Measurements from ENCODE around the gene VTN. TPM values are rescaled to one million over a fixed set of nuclear protein-coding genes. Genes with fewer than 3 reads are reported as not detected.

VTN gene
- total RNA-seq, 1 experiment from 2014 or later, result not detected

- no peak for DNase-seq (ENCODE audit: low read depth)
Observed at GRCh38 chr17:28320215-28321061, 49.7 kb downstream of the VTN start.

DNA sequence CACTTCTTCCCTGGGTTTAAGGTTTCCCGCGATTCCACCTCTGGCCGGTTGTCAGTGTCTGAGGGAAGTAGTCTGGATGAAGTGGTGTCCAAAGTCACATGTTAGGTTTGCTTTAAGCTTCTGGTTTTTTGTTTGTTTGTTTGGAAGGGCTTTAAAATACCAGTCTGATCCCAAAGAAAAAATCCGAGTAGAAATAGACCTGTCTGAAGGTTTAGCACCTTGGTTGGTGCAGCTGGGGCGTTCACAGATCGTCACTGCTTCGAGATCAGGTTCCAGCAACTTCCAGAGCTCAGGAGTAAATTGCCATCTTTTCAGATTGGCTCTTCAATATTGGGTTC lies 50.5 kb downstream of the VTN start:
- DNase-seq (ENCODE audit: low read depth), result peak; percentile 25

GRCh38 chr17:28318759-28319597 lies 51.1 kb downstream of the VTN start, which contains the start of gene TMEM97:
TMEM97 (plus strand) TSS chr17:28319200; CDS start chr17:28319240, 40 bp downstream.
- peak; percentile 97 for DNase-seq (ENCODE audit: low read depth)

DNA sequence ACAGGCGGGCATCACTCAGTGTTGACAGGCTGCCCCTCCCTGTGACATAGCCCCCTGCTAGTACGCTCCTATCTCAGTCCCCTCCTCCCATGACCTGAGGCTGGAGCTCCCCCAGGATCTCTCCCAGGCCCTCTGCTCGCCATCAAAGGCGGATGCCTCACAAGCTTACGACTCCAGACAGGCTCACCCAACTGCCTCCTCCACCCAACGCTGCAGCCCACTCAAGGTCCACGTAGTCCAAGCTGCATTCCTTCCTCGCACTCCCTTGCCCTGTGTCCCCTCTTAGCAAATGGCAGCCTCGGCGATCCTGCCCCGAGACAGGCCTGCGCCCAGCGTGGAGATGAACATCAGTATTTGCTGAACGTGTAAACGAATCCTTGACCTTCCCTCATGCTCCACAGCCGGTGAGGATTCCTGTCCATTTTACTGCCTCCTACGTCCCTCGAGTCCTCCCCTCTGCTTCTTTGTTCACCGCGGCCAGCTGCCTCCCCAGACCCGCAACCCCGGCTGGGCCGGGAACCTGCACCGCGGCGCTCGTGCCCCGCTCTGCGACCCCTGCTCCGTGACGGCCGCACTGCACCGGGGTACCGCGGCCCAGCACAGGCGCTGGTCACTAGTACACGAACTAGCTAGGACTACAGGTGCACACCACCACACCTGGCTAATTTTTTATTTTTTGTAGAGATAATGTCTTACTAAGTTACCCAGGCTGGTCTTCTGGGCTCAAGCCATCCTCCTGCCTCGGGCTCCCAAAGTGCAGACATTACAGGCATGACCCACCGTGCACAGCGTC lies 51.9 kb downstream of the VTN start:
- no peak for DNase-seq (ENCODE audit: low read depth)

Other genes with a start within 250 kb of the VTN start
- 41.3 and 52.9 TPM in 2 replicates for gene TMEM97, start 51.1 kb downstream of the VTN start, total RNA-seq (2014; rRNA removed; shearing (Covaris generic))
- 48.6 and 63.8 TPM in 2 replicates for gene IFT20, start 34.8 kb downstream of the VTN start, total RNA-seq (2014; rRNA removed; shearing (Covaris generic))
- gene TNFAIP1, start 34.5 kb downstream of the VTN start, total RNA-seq (2014; rRNA removed; shearing (Covaris generic)), result 53.1 and 64.8 TPM in 2 replicates
- gene POLDIP2, start 12.8 kb downstream of the VTN start, total RNA-seq (2014; rRNA removed; shearing (Covaris generic)), result 173 and 192 TPM in 2 replicates
- gene SEBOX, start 5.1 kb downstream of the VTN start, total RNA-seq (2014; rRNA removed; shearing (Covaris generic)), result not detected in 2 replicates
- gene SARM1, start 1.4 kb upstream of the VTN start, total RNA-seq (2014; rRNA removed; shearing (Covaris generic)), result 3.9 and 10.9 TPM in 2 replicates
- 2.2 and 2.4 TPM in 2 replicates for gene SLC46A1, start 35.9 kb upstream of the VTN start, total RNA-seq (2014; rRNA removed; shearing (Covaris generic))
- not detected in 2 replicates for gene SLC13A2, start 103.3 kb upstream of the VTN start, total RNA-seq (2014; rRNA removed; shearing (Covaris generic))
- gene FOXN1, start 136.0 kb upstream of the VTN start, total RNA-seq (2014; rRNA removed; shearing (Covaris generic)), result not detected in 2 replicates
- 57.8 and 58.4 TPM in 2 replicates for gene UNC119, start 182.3 kb upstream of the VTN start, total RNA-seq (2014; rRNA removed; shearing (Covaris generic))
- gene PIGS, start 201.2 kb upstream of the VTN start, total RNA-seq (2014; rRNA removed; shearing (Covaris generic)), result 34.1 and 43.0 TPM in 2 replicates
- 17.1 and 18.4 TPM in 2 replicates for gene ALDOC, start 206.6 kb upstream of the VTN start, total RNA-seq (2014; rRNA removed; shearing (Covaris generic))
- 84.5 and 93.0 TPM in 2 replicates for gene SPAG5, start 228.7 kb upstream of the VTN start, total RNA-seq (2014; rRNA removed; shearing (Covaris generic))
- gene RSKR, start 243.9 kb upstream of the VTN start, total RNA-seq (2014; rRNA removed; shearing (Covaris generic)), result 2.8 and 5.8 TPM in 2 replicates